GM12878 (cell line): ENCODE results near the gene CA9. TPM values are rescaled to one million over a fixed set of nuclear protein-coding genes. Genes with fewer than 3 reads are reported as not detected.

ENCODE experiments used
- ATAC-seq: fragments of 200-7000 bp; cut with Tn5 transposase; 3 replicates; pipeline ENCODE4 v1.9.1; 2020; ENCODE audit warnings: mild to moderate bottlenecking, moderate library complexity
- BruUV-seq: library from RNA; stranded (reverse); fragments of 400-500 nt; replicated peaks from 2 replicates; lab custom pipeline; 2021; lab: Mats Ljungman, UMichigan
- CTCF ChIA-PET: fragments of 300-600 bp; sonication (Branson Sonifier 250); formaldehyde crosslinking; extraction: SDS; loops from one replicate; lab custom pipeline; 2021; ENCODE audit warnings: inconsistent platforms; lab: Yijun Ruan, JAX
- POLR2A ChIA-PET: fragments of 350-600 bp; formaldehyde crosslinking; extraction: SDS; loops from one replicate; lab custom pipeline; 2021; ENCODE audit warnings: inconsistent platforms; lab: Charles Lee
- RAD21 ChIA-PET: fragments of 300-600 bp; sonication (Branson Sonifier 250); formaldehyde crosslinking; loops from one replicate; lab custom pipeline; 2023; ENCODE audit warnings: antibody characterized with exemption; ENCODE audit not compliant: unreplicated experiment; lab: Charles Lee
- SMC1A ChIA-PET: fragments of 300-600 bp; sonication (Branson Sonifier 250); formaldehyde crosslinking; loops from one replicate; lab custom pipeline; 2023; ENCODE audit not compliant: unreplicated experiment, uncharacterized antibody; lab: Charles Lee
- DNase-seq: peaks from one replicate; pipeline ENCODE4 v3.0.0-alpha.2; 2011; ENCODE audit warnings: low read depth, low spot score
- FAIRE-seq: peaks from 3 replicates; lab custom pipeline; 2011; peaks lifted over from hg19 to GRCh38; lab: Jason Lieb, UNC
- H2AFZ ChIP-seq: 2 replicates; pipeline ENCODE4 v1.6.0; 2011; ENCODE audit warnings: low read depth, low read length, control low read depth; ENCODE audit not compliant: control insufficient read depth
- H3K27ac ChIP-seq: 2 replicates; pipeline ENCODE4 v1.5.1; 2011; ENCODE audit warnings: control low read depth; ENCODE audit not compliant: control insufficient read depth, insufficient read depth
- H3K27me3 ChIP-seq, 2 experiments: replicated peaks in 1 of 2; 2 replicates each; pipeline versions ENCODE4 v1.6.0 to v1.6.1; 2011; ENCODE audit warnings: low read length in 1 of 2; ENCODE audit not compliant: control insufficient read depth in 2 of 2, insufficient read depth in 2 of 2
- H3K36me3 ChIP-seq, 2 experiments: 2 replicates each; pipeline ENCODE4 v1.5.1; 2011; ENCODE audit warnings: low read length in 1 of 2; ENCODE audit not compliant: control insufficient read depth in 2 of 2, insufficient read depth in 2 of 2
- H3K4me1 ChIP-seq: 2 replicates; pipeline ENCODE4 v1.6.1; 2011; ENCODE audit warnings: mild to moderate bottlenecking, low read length, moderate library complexity, mixed read lengths; ENCODE audit not compliant: control insufficient read depth, insufficient read depth
- H3K4me2 ChIP-seq: 2 replicates; pipeline ENCODE4 v1.6.0; 2011; ENCODE audit warnings: control low read depth; ENCODE audit not compliant: control insufficient read depth, insufficient read depth
- H3K4me3 ChIP-seq: fragments of 200-600 bp; sonication (generic); 2 replicates; pipeline ENCODE4 v1.5.1; 2016
- H3K79me2 ChIP-seq: 2 replicates; pipeline ENCODE4 v1.6.0; 2011; ENCODE audit warnings: low read length; ENCODE audit not compliant: control insufficient read depth, insufficient read depth
- H3K9ac ChIP-seq: 2 replicates; pipeline ENCODE4 v1.8.0; 2011; ENCODE audit warnings: low read length, control low read depth, mixed read lengths; ENCODE audit not compliant: control insufficient read depth, insufficient read depth
- H3K9me3 ChIP-seq: replicated peaks from 3 replicates; pipeline ENCODE4 v1.5.1; 2011; ENCODE audit warnings: mild to moderate bottlenecking, low read length; ENCODE audit not compliant: control insufficient read depth, insufficient read depth
- H4K20me1 ChIP-seq: 2 replicates; pipeline ENCODE4 v1.6.0; 2011; ENCODE audit not compliant: control insufficient read depth, insufficient read depth
- BACH1 ChIP-seq: fragments of 450-650 bp; IDR thresholded peaks from 2 replicates; pipeline ENCODE4 v1.6.1; 2017; ENCODE audit warnings: mild to moderate bottlenecking, borderline replicate concordance
- BMI1 ChIP-seq: fragments of 450-650 bp; IDR thresholded peaks from 2 replicates; pipeline ENCODE4 v1.6.1; 2016; ENCODE audit warnings: mild to moderate bottlenecking, moderate library complexity, borderline replicate concordance
- CEBPB ChIP-seq, 2 experiments: fragments of 150-350 bp in 1 of 2; IDR thresholded peaks; 2 replicates each; pipeline ENCODE4 v1.6.1; 2012 to 2014; ENCODE audit warnings: low read depth in 2 of 2, low read length in 2 of 2, borderline replicate concordance in 1 of 2, inconsistent platforms in 1 of 2
- E4F1 ChIP-seq: fragments of 450-650 bp; IDR thresholded peaks from 2 replicates; pipeline ENCODE4 v1.6.1; 2018; ENCODE audit warnings: borderline replicate concordance, mild to moderate bottlenecking; ENCODE audit not compliant: partially characterized antibody
- GATAD2B ChIP-seq: fragments of 450-650 bp; conservative IDR thresholded peaks from 2 replicates; pipeline ENCODE4 v1.6.1; 2017; ENCODE audit warnings: low read depth, mild to moderate bottlenecking, moderate library complexity
- NBN ChIP-seq: fragments of 450-650 bp; IDR thresholded peaks from 2 replicates; pipeline ENCODE4 v1.6.1; 2016
- POLR2A ChIP-seq: IDR thresholded peaks from 2 replicates; pipeline ENCODE4 v1.6.1; 2011; ENCODE audit warnings: low read depth, mild to moderate bottlenecking, low read length
- USF1 ChIP-seq: IDR thresholded peaks from 2 replicates; pipeline ENCODE4 v1.6.1; 2011; ENCODE audit warnings: borderline replicate concordance, low read depth, mild to moderate bottlenecking, moderate library complexity, mixed read lengths, low read length; ENCODE audit not compliant: insufficient read depth; ENCODE audit errors: extremely low read length
- WGBS: methylation state at CpG from one replicate; pipeline ENCODE4 v1.1.6; 2016; ENCODE audit warnings: low lambda C conversion rate; ENCODE audit not compliant: insufficient replicate concordance, insufficient coverage; ENCODE audit errors: missing lambda C conversion rate; 5-methylcytosine and 5-hydroxymethylcytosine counted together
- in situ Hi-C: fragments of 300-500 bp; cut with MboI; formaldehyde crosslinking; loops from 9 replicates; pipeline ENCODE4 v1.14.3; 2018; ENCODE audit warnings: mixed read lengths
- intact Hi-C: fragments of 100-400 bp; cut with micrococcal nuclease; formaldehyde crosslinking; loops from one replicate; pipeline ENCODE4 v1.14.2; 2022; ENCODE audit not compliant: unreplicated experiment
- polyA plus RNA-seq, 11 experiments: library from polyadenylated mRNA; depleted of rRNA in 4 of 11; unstranded in 6 of 11; stranded (reverse) in 5 of 11; fragments of >200 nt; fragmentation: Nextera tagmentation in 4 of 11; fragmentation: Illumina TruSeq in 1 of 11; extraction: Ambion mirVana in 4 of 11; extraction: Trizol in 1 of 11; gene quantifications; 1 replicate in 1 of 11; 2 replicates in 10 of 11; pipeline versions ENCODE4 v1.2.1 to v1.2.3, GENCODE V29; 2011 to 2016; ENCODE audit warnings: inconsistent platforms in 2 of 11, missing spikeins in 2 of 11, low read depth in 1 of 11
- total RNA-seq, 4 experiments: library from RNA; depleted of rRNA in 3 of 4; stranded (reverse); fragments of >200 nt in 3 of 4; fragmentation: Illumina TruSeq in 1 of 4; extraction: Trizol in 1 of 4; gene quantifications; 2 replicates each; pipeline versions ENCODE4 v1.2.1 to v1.2.3, GENCODE V29; 2013 to 2021

Gene CA9
- total and polyA plus RNA-seq, 10 of the 15 experiments (the other 5 are each of a cell fraction or from before 2014, with no cell fraction given): 0.53 to 6.6 (median 1.2) TPM

GRCh38 chr9:35723908-35724307, 50.2 kb downstream of the CA9 start:
- H4K20me1 ChIP-seq: no peaks in the 10 kb centered on the region
- CTCF ChIA-PET: interaction anchor here (5.6 kb wide), 1 partner anchor 14 kb away, joined by 39 read pairs; no protein-coding TSS in a partner anchor

DNA sequence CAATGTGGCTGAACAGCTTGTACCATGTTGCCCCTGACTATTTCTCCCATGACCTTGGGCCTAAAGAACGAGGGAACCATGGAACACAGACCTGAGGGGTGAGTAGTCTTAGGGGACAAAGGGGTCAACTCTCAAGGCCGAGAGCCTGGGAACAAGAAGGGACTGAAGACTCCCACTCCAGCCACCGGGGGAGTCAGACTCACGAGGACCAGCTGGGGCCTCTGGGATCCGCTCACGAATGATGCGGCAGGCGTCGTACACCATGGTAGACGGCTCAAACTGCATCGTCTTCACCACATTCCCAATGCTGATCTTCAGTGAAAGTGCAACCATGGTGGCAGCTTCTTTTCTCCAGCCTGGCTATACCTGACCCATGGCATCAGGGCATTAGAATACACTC, 51.6 kb downstream of the CA9 start:
- no peak overlapping the region for H2AFZ ChIP-seq
- in situ Hi-C loops (loop anchor here (5.0 kb wide), 1 partner anchor 118 kb away; the partner anchor contains the start of gene TESK1), intact Hi-C loops (loop anchor here (10.0 kb wide), 1 partner anchor 651 kb away; the partner anchor contains the start of genes FANCG and VCP)
- H4K20me1 ChIP-seq: no peaks in the 10 kb centered on the region
- no peak overlapping the region for H3K4me3 ChIP-seq
- H3K9me3 ChIP-seq: no peaks in the 10 kb centered on the region
- peaks cover 47% of the 10 kb centered on the region for H3K79me2 ChIP-seq
- H3K27ac ChIP-seq: no peak overlapping the region; the same call in 1 of the 2 replicates
- FAIRE-seq: no peak
- no peaks in the 10 kb centered on the region for H3K27me3 ChIP-seq
- POLR2A ChIA-PET: interaction anchor here (0.6 to 8.1 kb wide), 5 partner anchors 10 to 727 kb away, joined by 4 to 127 read pairs (median 8); partner anchors contain the start of genes GBA2, RGP1 and SIT1
- DNase-seq: no peak
- RAD21 ChIA-PET: interaction anchor here (1.0 to 8.6 kb wide), 4 partner anchors 60 to 77 kb away, joined by 3 to 133 read pairs (median 30); partner anchors contain the start of genes ARHGEF39 and SIT1
- H3K4me2 ChIP-seq: no peak overlapping the region
- SMC1A ChIA-PET: interaction anchor here (0.8 to 8.0 kb wide), 4 partner anchors 21 to 157 kb away, joined by 3 to 145 read pairs (median 12); partner anchors contain the start of genes ARHGEF39, CCDC107 and RMRP
- 91% methylated on average over 11 of the region's 11 CpGs for WGBS
- ATAC-seq: no peak
- peaks cover 20% of the 10 kb centered on the region for H3K4me1 ChIP-seq
- no peak overlapping the region for H3K9ac ChIP-seq
- peaks cover 33 to 36% of the 10 kb centered on the region in 2 experiments for H3K36me3 ChIP-seq
- BruUV-seq: no TSS peak
- CTCF ChIA-PET: interaction anchor here (1.2 to 9.5 kb wide), 7 partner anchors 9 to 157 kb away, joined by 3 to 183 read pairs (median 39); partner anchors contain the start of genes ARHGEF39, CCDC107, GBA2 and RGP1
- TF ChIP-seq BACH1 (no peak), USF1 (no peak), CEBPB (IDR thresholded peaks at IDR 0.05; ENCODE audit: borderline replicate concordance in 1 of 2, low read depth in 2 of 2, low read length in 2 of 2) (no peak), E4F1 (no peak), BMI1 (no peak), GATAD2B (no peak)

More at GRCh38 chr9:35723908-35724307, 50.2 kb downstream of the CA9 start:
- BruUV-seq: no TSS peak
- POLR2A ChIA-PET: no interaction called here
- no peak overlapping the region for H3K27ac ChIP-seq
- no peaks in the 10 kb centered on the region for H3K9me3 ChIP-seq
- peaks cover 33% of the 10 kb centered on the region for H3K79me2 ChIP-seq
- RAD21 ChIA-PET: no interaction called here
- no peaks in the 10 kb centered on the region for H3K27me3 ChIP-seq
- SMC1A ChIA-PET: no interaction called here
- peaks cover 13% of the 10 kb centered on the region for H3K4me1 ChIP-seq
- intact Hi-C loops: loop anchor here (10.0 kb wide), 1 partner anchor 649 kb away; the partner anchor contains the start of genes FANCG and VCP
- DNase-seq: no peak
- WGBS: 100% methylated on average over 4 of the region's 8 CpGs
- ATAC-seq: no peak
- peaks cover 43 to 47% of the 10 kb centered on the region in 2 experiments for H3K36me3 ChIP-seq
- in situ Hi-C loops: loop anchor here (5.0 kb wide), 1 partner anchor 57 kb away; the partner anchor contains the start of gene ARHGEF39
- H3K9ac ChIP-seq: no peak overlapping the region
- no peak overlapping the region for H3K4me3 ChIP-seq
- FAIRE-seq: no peak
- no peak overlapping the region for H3K4me2 ChIP-seq
- TF ChIP-seq POLR2A (peak; percentile 34; the same call in 1 of the 2 replicates), NBN (no peak)
- TF ChIP-seq, all 136 proteins: peak for 1
- H2AFZ ChIP-seq: no peak overlapping the region
